Measurements from ENCODE around the gene ROR1. TPM values are rescaled to one million over a fixed set of nuclear protein-coding genes. Genes with fewer than 3 reads are reported as not detected.

ROR1 gene
- total RNA-seq, 1 donor from 2014 or later = 0.26 TPM

GRCh38 chr1:64129701-64130100, 355.9 kb downstream of the ROR1 start:
- Histone ChIP-seq H3K4me3 (ENCODE audit: low read depth, low read length) (no peak overlapping the region), H3K36me3 (ENCODE audit: control insufficient read depth, insufficient read depth, low read length) (no peaks in the 10 kb centered on the region), H3K27me3 (ENCODE audit: control insufficient read depth, insufficient read depth, low read length) (no peaks in the 10 kb centered on the region)
- no peak for FAIRE-seq
- TF ChIP-seq, protein P1, sequence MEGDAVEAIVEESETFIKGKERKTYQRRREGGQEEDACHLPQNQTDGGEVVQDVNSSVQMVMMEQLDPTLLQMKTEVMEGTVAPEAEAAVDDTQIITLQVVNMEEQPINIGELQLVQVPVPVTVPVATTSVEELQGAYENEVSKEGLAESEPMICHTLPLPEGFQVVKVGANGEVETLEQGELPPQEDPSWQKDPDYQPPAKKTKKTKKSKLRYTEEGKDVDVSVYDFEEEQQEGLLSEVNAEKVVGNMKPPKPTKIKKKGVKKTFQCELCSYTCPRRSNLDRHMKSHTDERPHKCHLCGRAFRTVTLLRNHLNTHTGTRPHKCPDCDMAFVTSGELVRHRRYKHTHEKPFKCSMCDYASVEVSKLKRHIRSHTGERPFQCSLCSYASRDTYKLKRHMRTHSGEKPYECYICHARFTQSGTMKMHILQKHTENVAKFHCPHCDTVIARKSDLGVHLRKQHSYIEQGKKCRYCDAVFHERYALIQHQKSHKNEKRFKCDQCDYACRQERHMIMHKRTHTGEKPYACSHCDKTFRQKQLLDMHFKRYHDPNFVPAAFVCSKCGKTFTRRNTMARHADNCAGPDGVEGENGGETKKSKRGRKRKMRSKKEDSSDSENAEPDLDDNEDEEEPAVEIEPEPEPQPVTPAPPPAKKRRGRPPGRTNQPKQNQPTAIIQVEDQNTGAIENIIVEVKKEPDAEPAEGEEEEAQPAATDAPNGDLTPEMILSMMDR (IDR thresholded peaks at IDR 0.05; ENCODE audit: insufficient read depth, low read length, severe bottlenecking) = no peak
- DNase-seq (ENCODE audit: low read depth) = no peak

- FAIRE-seq (no peak), DNase-seq (ENCODE audit: low read depth) (no peak)
- no peak overlapping the region for H3K4me3 ChIP-seq (ENCODE audit: low read depth, low read length)
- H3K27me3 ChIP-seq (ENCODE audit: control insufficient read depth, insufficient read depth, low read length) = no peaks in the 10 kb centered on the region
- H3K36me3 ChIP-seq (ENCODE audit: control insufficient read depth, insufficient read depth, low read length) = no peaks in the 10 kb centered on the region
- TF ChIP-seq, protein P1 (IDR thresholded peaks at IDR 0.05; ENCODE audit: insufficient read depth, low read length, severe bottlenecking) = no peak
These were observed 357.3 kb downstream of the ROR1 start for GRCh38 chr1:64131155-64131554.

DNA sequence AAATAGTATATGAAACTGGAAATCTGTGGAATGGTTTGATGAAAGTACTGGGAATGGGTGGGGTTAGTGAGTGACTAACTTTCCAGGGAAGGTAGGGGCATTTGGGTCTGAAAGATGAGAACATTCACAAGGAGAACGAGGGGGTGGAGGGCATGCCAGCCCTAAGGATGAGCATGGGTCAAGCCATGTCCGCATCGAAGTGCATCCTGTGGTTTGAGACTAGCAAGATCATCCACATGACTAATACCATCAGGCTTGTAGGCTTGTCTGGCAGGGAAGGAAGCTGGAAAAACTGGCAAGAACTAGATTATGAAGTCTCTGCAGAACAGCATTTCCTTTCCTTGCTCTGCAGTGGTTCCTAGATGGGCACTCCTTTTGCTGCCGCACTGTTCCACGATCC, 359.2 kb downstream of the ROR1 start:
- no peak overlapping the region for H3K4me3 ChIP-seq (ENCODE audit: low read depth, low read length)
- peak; percentile 90 for DNase-seq (ENCODE audit: low read depth)
- no peaks in the 10 kb centered on the region for H3K36me3 ChIP-seq (ENCODE audit: control insufficient read depth, insufficient read depth, low read length)
- no peaks in the 10 kb centered on the region for H3K27me3 ChIP-seq (ENCODE audit: control insufficient read depth, insufficient read depth, low read length)
- TF ChIP-seq, protein P1 (IDR thresholded peaks at IDR 0.05; ENCODE audit: insufficient read depth, low read length, severe bottlenecking) = no peak
- FAIRE-seq = no peak

DNA sequence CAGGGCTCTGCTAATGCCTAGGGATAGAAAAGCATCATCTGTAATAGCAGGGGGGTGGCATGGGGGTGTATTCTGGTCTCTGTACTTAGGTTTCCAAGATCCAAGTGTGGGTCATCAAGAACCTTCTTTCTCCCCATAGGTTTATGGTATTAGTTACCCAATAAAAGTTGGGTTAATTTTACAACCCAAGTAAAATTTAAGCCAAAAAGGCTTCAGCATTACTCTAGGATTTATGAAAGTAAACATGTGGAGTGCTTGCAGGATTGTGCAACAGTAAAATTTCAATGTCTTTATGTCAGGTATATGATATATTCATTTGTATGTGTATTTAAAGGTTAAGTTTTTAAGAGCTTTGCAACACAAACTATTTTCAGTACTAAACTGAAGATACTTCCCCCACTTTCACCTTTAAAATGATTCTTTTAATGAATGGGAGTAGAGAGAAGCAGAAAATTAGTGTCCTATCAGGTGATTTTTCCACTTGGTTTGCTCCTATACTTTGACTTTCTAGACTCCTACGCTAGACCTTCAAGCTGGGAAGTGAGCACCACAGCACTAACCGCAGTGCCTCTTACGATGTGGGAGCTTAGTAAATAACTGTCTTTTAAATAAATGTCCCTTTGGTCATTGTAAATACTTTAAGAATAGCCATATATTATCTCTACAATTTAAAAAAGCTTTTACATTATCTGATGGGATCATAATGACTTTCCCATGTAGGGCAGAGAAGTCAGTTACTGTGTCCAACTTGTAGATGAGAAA, 361.8 kb downstream of the ROR1 start:
- no peaks in the 10 kb centered on the region for H3K36me3 ChIP-seq (ENCODE audit: control insufficient read depth, insufficient read depth, low read length)
- no peak overlapping the region for H3K4me3 ChIP-seq (ENCODE audit: low read depth, low read length)
- TF ChIP-seq, protein P1 (IDR thresholded peaks at IDR 0.05; ENCODE audit: insufficient read depth, low read length, severe bottlenecking) = no peak
- no peak for FAIRE-seq
- no peaks in the 10 kb centered on the region for H3K27me3 ChIP-seq (ENCODE audit: control insufficient read depth, insufficient read depth, low read length)
- no peak for DNase-seq (ENCODE audit: low read depth)

- TF ChIP-seq, protein P1 (IDR thresholded peaks at IDR 0.05; ENCODE audit: insufficient read depth, low read length, severe bottlenecking) = no peak
- Histone ChIP-seq H3K4me3 (ENCODE audit: low read depth, low read length) (no peak overlapping the region), H3K36me3 (ENCODE audit: control insufficient read depth, insufficient read depth, low read length) (no peaks in the 10 kb centered on the region), H3K27me3 (ENCODE audit: control insufficient read depth, insufficient read depth, low read length) (no peaks in the 10 kb centered on the region)
- FAIRE-seq = no peak
- no peak for DNase-seq (ENCODE audit: low read depth)
These were observed 362.5 kb downstream of the ROR1 start for GRCh38 chr1:64136296-64136695.
